DMS153 (cell line): Measurements from ENCODE around the gene TYR.
"Not testable (repeated sequence)": the region's sequence is repeated elsewhere in the genome, so short reads cannot be mapped to it uniquely, and the experiment has no call there.

Experiments used
- DNase-seq: peaks from one replicate; lab custom pipeline; 2025; lab: John Stamatoyannopoulos, UW

TYR gene

GRCh38 chr11:89272540-89273088, 94.9 kb downstream of the TYR start:
- not testable (repeated sequence) for DNase-seq

- not testable (repeated sequence) for DNase-seq
These were observed 95.5 kb downstream of the TYR start for GRCh38 chr11:89273220-89273619.

GRCh38 chr11:89275966-89276365, 98.3 kb downstream of the TYR start:
- DNase-seq = no peak

- DNase-seq = no peak
These were observed 101.5 kb downstream of the TYR start for GRCh38 chr11:89279176-89279575.

- not testable (repeated sequence) for DNase-seq
These were observed 103.5 kb downstream of the TYR start for GRCh38 chr11:89281032-89281677.

GRCh38 chr11:89286601-89287000, 108.9 kb downstream of the TYR start:
- not testable (repeated sequence) for DNase-seq

- not testable (repeated sequence) for DNase-seq
These were observed 110.3 kb downstream of the TYR start for GRCh38 chr11:89288004-89288403.

- no peak for DNase-seq
These were observed 116.4 kb downstream of the TYR start for GRCh38 chr11:89293965-89294679.

GRCh38 chr11:89295023-89295422, 117.3 kb downstream of the TYR start:
- DNase-seq = not testable (repeated sequence)

GRCh38 chr11:89303029-89303428, 125.4 kb downstream of the TYR start:
- not testable (repeated sequence) for DNase-seq

- not testable (repeated sequence) for DNase-seq
These were observed 130.6 kb downstream of the TYR start for GRCh38 chr11:89308272-89308671.

GRCh38 chr11:89309321-89309985, 131.8 kb downstream of the TYR start:
- DNase-seq = not testable (repeated sequence)

GRCh38 chr11:89310607-89311006, 132.9 kb downstream of the TYR start:
- DNase-seq = not testable (repeated sequence)

GRCh38 chr11:89321401-89321800, 143.7 kb downstream of the TYR start:
- no peak for DNase-seq

- DNase-seq = no peak
These were observed 150.2 kb downstream of the TYR start for GRCh38 chr11:89327885-89328284.

- not testable (repeated sequence) for DNase-seq
These were observed 154.3 kb downstream of the TYR start for GRCh38 chr11:89331940-89332339.

- DNase-seq = not testable (repeated sequence)
These were observed 156.0 kb downstream of the TYR start for GRCh38 chr11:89333704-89334103.

- DNase-seq = not testable (repeated sequence)
These were observed 159.5 kb downstream of the TYR start for GRCh38 chr11:89337100-89337650.

GRCh38 chr11:89338073-89338472, 160.4 kb downstream of the TYR start:
- not testable (repeated sequence) for DNase-seq

- DNase-seq = not testable (repeated sequence)
These were observed 162.8 kb downstream of the TYR start for GRCh38 chr11:89340450-89340849.

GRCh38 chr11:89342880-89343572, 165.4 kb downstream of the TYR start:
- not testable (repeated sequence) for DNase-seq
